Measurements from ENCODE around the gene PALB2.

The PALB2 gene

GRCh38 chr16:23580391-23580790 is 60.7 kb downstream of the PALB2 start:
- DNase-seq = no peak

GRCh38 chr16:23579371-23579770 is 61.7 kb downstream of the PALB2 start:
- DNase-seq = no peak

- no peak for DNase-seq
Measured at GRCh38 chr16:23578101-23578830, 62.8 kb downstream of the PALB2 start.

GRCh38 chr16:23577493-23577892 is 63.6 kb downstream of the PALB2 start:
- DNase-seq = no peak

- no peak for DNase-seq
Measured at GRCh38 chr16:23575834-23576233, 65.3 kb downstream of the PALB2 start.

- no peak for DNase-seq
Measured at GRCh38 chr16:23573817-23574216, 67.3 kb downstream of the PALB2 start.

- DNase-seq = no peak
Measured at GRCh38 chr16:23572394-23572793, 68.7 kb downstream of the PALB2 start.

- no peak for DNase-seq
Measured at GRCh38 chr16:23571895-23572294, 69.2 kb downstream of the PALB2 start.

GRCh38 chr16:23570992-23571632 is 70.0 kb downstream of the PALB2 start:
- no peak for DNase-seq

GRCh38 chr16:23567602-23568001 is 73.5 kb downstream of the PALB2 start:
- DNase-seq = no peak

GRCh38 chr16:23566724-23567123 is 74.4 kb downstream of the PALB2 start:
- no peak for DNase-seq

GRCh38 chr16:23564575-23565363 is 76.3 kb downstream of the PALB2 start:
- DNase-seq = no peak

- no peak for DNase-seq
Measured at GRCh38 chr16:23563186-23563585, 77.9 kb downstream of the PALB2 start.

GRCh38 chr16:23562505-23562904 is 78.6 kb downstream of the PALB2 start:
- no peak for DNase-seq

GRCh38 chr16:23561586-23561985 is 79.5 kb downstream of the PALB2 start:
- DNase-seq = no peak

- peak; percentile 69 for DNase-seq
Measured at GRCh38 chr16:23557779-23558702, 83.1 kb downstream of the PALB2 start.

GRCh38 chr16:23556881-23557778 is 84.0 kb downstream of the PALB2 start, which contains the start of the genes EARS2 and UBFD1:
EARS2 (minus strand) TSS chr16:23557350; CDS start chr16:23557343, 7 bp downstream.
UBFD1 (plus strand) TSS chr16:23557727; CDS start chr16:23557743, 16 bp downstream.
- peak; percentile 99 for DNase-seq

GRCh38 chr16:23554536-23554935 is 86.6 kb downstream of the PALB2 start:
- DNase-seq = no peak
